Esophagus muscularis mucosa (tissue), 4 donors: ENCODE results near the gene PRR23A.

Source experiments
- EP300 ChIP-seq: sonication (generic); formaldehyde crosslinking; IDR thresholded peaks from one replicate; pipeline ENCODE4 v1.6.1; 2017; ENCODE audit warnings: antibody characterized with exemption
- POLR2AphosphoS5 ChIP-seq, 2 donors: sonication (generic); formaldehyde crosslinking; IDR thresholded peaks; one replicate each; pipeline ENCODE4 v1.6.1; 2017; ENCODE audit warnings: antibody characterized with exemption in 2 of 2
- TF ChIP-seq, protein P1 (sequence below), 3 experiments: fragments of 200-600 bp in 2 of 3; fragments of 450-650 bp in 1 of 3; sonication (generic) in 2 of 3; IDR thresholded peaks; one replicate each; pipeline ENCODE4 v1.5.1; 2017 to 2019; ENCODE audit warnings: antibody characterized with exemption in 3 of 3, mild to moderate bottlenecking in 2 of 3, moderate library complexity in 1 of 3

- TF ChIP-seq, protein P1, sequence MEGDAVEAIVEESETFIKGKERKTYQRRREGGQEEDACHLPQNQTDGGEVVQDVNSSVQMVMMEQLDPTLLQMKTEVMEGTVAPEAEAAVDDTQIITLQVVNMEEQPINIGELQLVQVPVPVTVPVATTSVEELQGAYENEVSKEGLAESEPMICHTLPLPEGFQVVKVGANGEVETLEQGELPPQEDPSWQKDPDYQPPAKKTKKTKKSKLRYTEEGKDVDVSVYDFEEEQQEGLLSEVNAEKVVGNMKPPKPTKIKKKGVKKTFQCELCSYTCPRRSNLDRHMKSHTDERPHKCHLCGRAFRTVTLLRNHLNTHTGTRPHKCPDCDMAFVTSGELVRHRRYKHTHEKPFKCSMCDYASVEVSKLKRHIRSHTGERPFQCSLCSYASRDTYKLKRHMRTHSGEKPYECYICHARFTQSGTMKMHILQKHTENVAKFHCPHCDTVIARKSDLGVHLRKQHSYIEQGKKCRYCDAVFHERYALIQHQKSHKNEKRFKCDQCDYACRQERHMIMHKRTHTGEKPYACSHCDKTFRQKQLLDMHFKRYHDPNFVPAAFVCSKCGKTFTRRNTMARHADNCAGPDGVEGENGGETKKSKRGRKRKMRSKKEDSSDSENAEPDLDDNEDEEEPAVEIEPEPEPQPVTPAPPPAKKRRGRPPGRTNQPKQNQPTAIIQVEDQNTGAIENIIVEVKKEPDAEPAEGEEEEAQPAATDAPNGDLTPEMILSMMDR (IDR thresholded peaks at IDR 0.05), result no peak
- TF ChIP-seq POLR2AphosphoS5 (IDR thresholded peaks at IDR 0.05) (no peak), EP300 (no peak)
These were observed 10.4 kb downstream of the PRR23A start for GRCh38 chr3:138995706-138996105.
